Lung (tissue), 12 donors: ENCODE results near the gene CELF2. TPM values are rescaled to one million over a fixed set of nuclear protein-coding genes. Genes with fewer than 3 reads are reported as not detected.
"Not testable (repeated sequence)": the region's sequence is repeated elsewhere in the genome, so short reads cannot be mapped to it uniquely, and the experiment has no call there.

Experiments
- ATAC-seq: fragments of 200-7000 bp; cut with Tn5 transposase; one replicate; pipeline ENCODE4 v1.9.1; 2020; ENCODE audit warnings: moderate number of reproducible peaks; ENCODE audit not compliant: insufficient read depth, low FRiP score
- DNase-seq, 3 donors: peaks; one replicate each; pipeline ENCODE4 v3.0.0-alpha.2; 2013 to 2017
- H3K27ac ChIP-seq, 2 donors: one replicate each; pipeline ENCODE4 v1.5.1; 2013; ENCODE audit warnings: mild to moderate bottlenecking in 2 of 2, moderate library complexity in 2 of 2, control low read depth in 1 of 2, inconsistent platforms in 1 of 2, low read depth in 1 of 2, low read length in 1 of 2
- H3K27me3 ChIP-seq, 3 donors: one replicate each; pipeline ENCODE4 v1.5.1; 2013; ENCODE audit warnings: low read length in 2 of 3; ENCODE audit not compliant: control insufficient read depth in 3 of 3, insufficient read depth in 3 of 3
- H3K36me3 ChIP-seq, 4 donors: one replicate each; pipeline ENCODE4 v1.5.1; 2013; ENCODE audit warnings: low read length in 4 of 4, mild to moderate bottlenecking in 1 of 4, moderate library complexity in 1 of 4; ENCODE audit not compliant: control insufficient read depth in 4 of 4, insufficient read depth in 4 of 4
- H3K4me1 ChIP-seq, 5 donors: one replicate each; pipeline ENCODE4 v1.5.1; 2013; ENCODE audit warnings: low read length in 5 of 5, mild to moderate bottlenecking in 2 of 5, moderate library complexity in 1 of 5; ENCODE audit not compliant: control insufficient read depth in 5 of 5, insufficient read depth in 5 of 5
- H3K4me3 ChIP-seq: one replicate; pipeline ENCODE4 v1.5.1; 2013; ENCODE audit warnings: mild to moderate bottlenecking, control low read depth, moderate library complexity
- H3K9ac ChIP-seq, 2 donors: one replicate each; pipeline ENCODE4 v1.5.1; 2013; ENCODE audit warnings: low read length in 2 of 2, control low read depth in 1 of 2; ENCODE audit not compliant: insufficient read depth in 1 of 2
- H3K9me3 ChIP-seq, 4 donors: one replicate each; pipeline ENCODE4 v1.5.1; 2013; ENCODE audit warnings: low read length in 3 of 4, mild to moderate bottlenecking in 1 of 4, moderate library complexity in 1 of 4; ENCODE audit not compliant: control insufficient read depth in 4 of 4, insufficient read depth in 3 of 4
- WGBS, 2 donors: extraction: QIAGEN DNeasy Blood & Tissue Kit; methylation state at CpG; one replicate each; pipeline ENCODE4 v1.1.7; 2013; 5-methylcytosine and 5-hydroxymethylcytosine counted together
- polyA plus RNA-seq, 2 donors: library from polyadenylated mRNA; stranded (reverse); fragments of 200-250 nt; gene quantifications; one replicate each; pipeline ENCODE4 v1.2.1, GENCODE V29; 2013
- total RNA-seq, 2 donors: library from RNA; depleted of rRNA in 1 of 2; stranded (reverse); fragments of >200 nt in 1 of 2; gene quantifications; one replicate each; pipeline ENCODE4 v1.2.1, GENCODE V29; 2014 to 2021
- TF ChIP-seq, protein P1 (sequence below): IDR thresholded peaks from 2 replicates; pipeline ENCODE4 v1.5.1; 2012; ENCODE audit warnings: mild to moderate bottlenecking; ENCODE audit errors: control extremely low read depth, extremely low read depth
- donor health status: control.
- donor health status: control.
- donor health status: Bipolar disorder and iron deficiency.
- donor health status: healthy.
- donor health status: DM: yes; HTN: yes; CAD: no.

The CELF2 gene
- total and polyA plus RNA-seq, 4 donors = 13.6 to 115 (median 63.7) TPM

DNA sequence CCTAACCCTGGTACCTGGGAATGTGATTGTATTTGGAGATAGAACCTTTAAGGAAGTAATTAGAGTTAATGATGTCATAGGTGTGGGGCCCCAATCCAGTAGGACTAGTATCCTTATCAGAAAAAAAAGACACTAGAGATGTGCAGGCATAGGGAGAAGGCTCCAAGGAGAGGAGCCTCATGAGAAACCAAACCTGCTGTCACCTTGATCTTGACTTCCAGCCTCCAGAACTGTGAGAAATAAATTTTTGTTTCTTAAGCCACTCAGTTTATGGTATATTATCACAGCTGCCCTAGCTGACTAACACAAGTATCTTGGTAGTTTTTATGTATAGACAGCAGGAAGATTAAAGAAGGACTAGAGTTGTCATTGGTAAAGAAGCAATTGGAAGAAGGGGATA lies 23.9 kb upstream of the CELF2 start:
- H3K36me3 ChIP-seq = no peaks in the 10 kb centered on the region
- TF ChIP-seq, protein P1, sequence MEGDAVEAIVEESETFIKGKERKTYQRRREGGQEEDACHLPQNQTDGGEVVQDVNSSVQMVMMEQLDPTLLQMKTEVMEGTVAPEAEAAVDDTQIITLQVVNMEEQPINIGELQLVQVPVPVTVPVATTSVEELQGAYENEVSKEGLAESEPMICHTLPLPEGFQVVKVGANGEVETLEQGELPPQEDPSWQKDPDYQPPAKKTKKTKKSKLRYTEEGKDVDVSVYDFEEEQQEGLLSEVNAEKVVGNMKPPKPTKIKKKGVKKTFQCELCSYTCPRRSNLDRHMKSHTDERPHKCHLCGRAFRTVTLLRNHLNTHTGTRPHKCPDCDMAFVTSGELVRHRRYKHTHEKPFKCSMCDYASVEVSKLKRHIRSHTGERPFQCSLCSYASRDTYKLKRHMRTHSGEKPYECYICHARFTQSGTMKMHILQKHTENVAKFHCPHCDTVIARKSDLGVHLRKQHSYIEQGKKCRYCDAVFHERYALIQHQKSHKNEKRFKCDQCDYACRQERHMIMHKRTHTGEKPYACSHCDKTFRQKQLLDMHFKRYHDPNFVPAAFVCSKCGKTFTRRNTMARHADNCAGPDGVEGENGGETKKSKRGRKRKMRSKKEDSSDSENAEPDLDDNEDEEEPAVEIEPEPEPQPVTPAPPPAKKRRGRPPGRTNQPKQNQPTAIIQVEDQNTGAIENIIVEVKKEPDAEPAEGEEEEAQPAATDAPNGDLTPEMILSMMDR = no peak
- no peak for ATAC-seq

DNA sequence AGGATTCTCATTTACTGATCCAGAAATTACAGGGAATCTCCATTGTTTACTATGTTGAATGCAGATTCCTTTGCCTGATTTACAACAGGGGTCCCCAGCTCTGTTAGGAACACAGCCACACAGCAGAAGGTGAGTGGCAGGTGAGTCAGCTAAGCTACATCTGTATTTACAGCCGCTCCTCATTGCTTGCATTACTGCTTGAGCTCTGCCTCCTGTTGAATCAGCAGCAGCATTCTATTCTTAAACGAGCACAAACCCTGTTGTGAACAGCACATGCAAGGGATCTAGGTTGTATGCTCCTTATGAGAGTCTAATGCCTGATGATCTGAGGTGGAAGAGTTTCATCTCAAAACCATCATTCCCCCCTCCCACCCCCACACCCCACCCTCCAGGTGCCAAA lies 23.3 kb upstream of the CELF2 start:
- WGBS, 2 donors = 86 to 88% methylated on average over 2 of the region's 2 CpGs

More for the DNA sequence above, 23.9 kb upstream of the CELF2 start:
- H3K9me3 ChIP-seq = peaks cover 0 to 6% (median 1%) of the 10 kb centered on the region in 4 donors
- H3K27me3 ChIP-seq = no peaks in the 10 kb centered on the region
- DNase-seq = no peak
- H3K27ac ChIP-seq = no peak overlapping the region
- no peak overlapping the region for H3K4me3 ChIP-seq
- no peak overlapping the region for H3K9ac ChIP-seq
- no peaks in the 10 kb centered on the region for H3K4me1 ChIP-seq

DNA sequence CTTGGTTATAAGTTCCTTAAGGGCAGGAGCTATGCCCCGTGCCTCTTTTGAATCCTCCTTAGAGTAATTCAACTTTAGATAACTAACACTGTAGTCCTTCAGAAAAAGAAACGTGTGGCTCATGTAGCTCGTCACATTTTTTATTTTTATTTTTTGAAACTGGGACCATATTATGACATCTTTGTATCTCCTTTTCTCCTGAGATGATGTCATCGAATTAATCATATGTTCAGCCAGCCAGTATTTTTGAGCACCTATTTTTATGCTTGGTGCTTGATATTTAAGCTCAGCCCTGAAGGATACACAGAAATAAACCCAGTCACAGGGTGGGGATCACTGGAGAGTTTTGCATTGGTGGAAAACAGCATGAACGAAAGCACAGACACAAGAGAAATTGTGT lies 22.6 kb upstream of the CELF2 start:
- Histone ChIP-seq H3K4me1 (no peaks in the 10 kb centered on the region), H3K36me3 (no peaks in the 10 kb centered on the region), H3K27me3 (no peaks in the 10 kb centered on the region), H3K27ac (no peak overlapping the region), H3K4me3 (no peak overlapping the region), H3K9me3 (peaks cover 0 to 6% (median 1%) of the 10 kb centered on the region in 4 donors), H3K9ac (no peak overlapping the region)
- DNase-seq (no peak), ATAC-seq (no peak)
- TF ChIP-seq, protein P1 = no peak
- 89 to 92% methylated on average over 5 of the region's 5 CpGs for WGBS, 2 donors

More for the DNA sequence above, 23.3 kb upstream of the CELF2 start:
- Histone ChIP-seq H3K27ac (no peak overlapping the region), H3K4me3 (no peak overlapping the region), H3K4me1 (no peaks in the 10 kb centered on the region), H3K27me3 (no peaks in the 10 kb centered on the region), H3K36me3 (no peaks in the 10 kb centered on the region), H3K9ac (no peak overlapping the region), H3K9me3 (peaks cover 0 to 6% (median 1%) of the 10 kb centered on the region in 4 donors)
- ATAC-seq (no peak), DNase-seq (no peak)
- TF ChIP-seq, protein P1 = no peak

DNA sequence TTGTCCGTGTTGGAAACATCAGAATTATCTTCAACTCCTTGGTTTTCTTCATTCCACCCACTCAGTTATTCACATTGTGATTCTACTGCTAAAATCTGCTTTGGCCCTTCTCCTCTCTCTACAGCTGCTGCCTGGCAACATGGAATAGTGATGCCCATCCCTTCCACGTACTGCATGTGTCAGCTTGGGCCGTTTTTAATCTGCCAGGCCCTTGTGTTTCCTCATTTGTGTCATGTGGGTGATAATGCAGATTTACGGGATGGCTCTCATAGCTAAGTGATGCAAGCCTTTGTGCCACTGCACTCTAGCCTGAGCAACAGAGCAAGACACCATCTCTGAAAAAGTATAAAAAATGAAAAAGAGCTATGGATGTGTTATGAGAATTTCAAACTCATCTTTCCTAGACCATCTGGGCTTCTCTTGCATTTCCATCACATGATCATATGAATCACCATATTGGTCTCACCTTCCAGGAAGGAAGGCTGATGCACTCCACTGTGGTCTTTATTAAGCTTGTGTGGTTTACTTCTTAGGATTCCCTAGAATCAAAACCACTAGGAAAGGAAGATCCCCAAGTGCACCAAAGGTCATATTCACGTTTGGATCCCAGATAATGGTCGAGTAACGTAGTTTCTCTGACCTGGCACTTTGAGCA lies 20.6 kb upstream of the CELF2 start:
- TF ChIP-seq, protein P1 = no peak
- peaks cover 0 to 9% (median 0%) of the 10 kb centered on the region in 5 donors for H3K4me1 ChIP-seq
- no peak for ATAC-seq
- H3K36me3 ChIP-seq = no peaks in the 10 kb centered on the region
- no peak overlapping the region for H3K4me3 ChIP-seq
- H3K27ac ChIP-seq = no peak overlapping the region
- DNase-seq = no peak
- H3K27me3 ChIP-seq = no peaks in the 10 kb centered on the region
- 69 to 73% methylated on average over 7 of the region's 7 CpGs for WGBS, 2 donors
- H3K9ac ChIP-seq = no peak overlapping the region
- peaks cover 0 to 6% (median 1%) of the 10 kb centered on the region in 4 donors for H3K9me3 ChIP-seq

DNA sequence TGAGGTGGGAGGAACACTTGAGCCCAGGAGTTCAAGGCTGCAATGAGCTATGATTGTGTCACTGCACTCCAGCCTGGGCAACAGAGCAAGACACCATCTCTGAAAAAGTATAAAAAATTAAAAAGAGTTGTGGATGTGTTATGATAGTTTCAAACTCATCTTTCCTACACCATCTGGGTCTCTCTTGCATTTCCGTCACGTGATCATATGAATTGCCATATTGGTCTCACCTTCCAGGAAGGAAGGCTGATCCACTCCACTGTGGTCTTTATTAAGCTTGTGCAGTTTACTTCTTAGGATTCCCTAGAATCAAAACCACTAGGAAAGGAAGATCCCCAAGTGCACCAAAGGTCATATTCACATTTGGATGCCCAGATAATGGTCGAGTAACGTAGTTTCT lies 18.2 kb upstream of the CELF2 start:
- not testable (repeated sequence) for ATAC-seq, H3K9ac ChIP-seq, H3K36me3 ChIP-seq, DNase-seq, H3K4me1 ChIP-seq, H3K27me3 ChIP-seq, H3K9me3 ChIP-seq, H3K4me3 ChIP-seq, H3K27ac ChIP-seq
- WGBS, 2 donors = 95 to 96% methylated on average over 4 of the region's 4 CpGs
